Left ventricle myocardium inferior (tissue), 1 donor: Measurements from ENCODE around the gene PSD4. TPM values are rescaled to one million over a fixed set of nuclear protein-coding genes. Genes with fewer than 3 reads are reported as not detected.
A peak's percentile ranks its signal among the peaks of the same experiment; 100 is the strongest.

Source experiments
- DNase-seq: peaks from one replicate; pipeline ENCODE4 v3.0.0-alpha.2; 2020
- H3K27ac ChIP-seq: fragments of 200-600 bp; replicated peaks from 2 replicates; pipeline ENCODE4 v1.8.0; 2021
- H3K27me3 ChIP-seq: fragments of 200-600 bp; 2 replicates; pipeline ENCODE4 v1.8.0; 2021; ENCODE audit warnings: low read depth
- H3K36me3 ChIP-seq: fragments of 200-600 bp; 2 replicates; pipeline ENCODE4 v1.8.0; 2021
- H3K4me1 ChIP-seq: fragments of 200-600 bp; 2 replicates; pipeline ENCODE4 v1.8.0; 2021
- H3K4me3 ChIP-seq: fragments of 200-600 bp; 2 replicates; pipeline ENCODE4 v1.8.0; 2021; ENCODE audit warnings: mild to moderate bottlenecking, moderate library complexity
- H3K9me3 ChIP-seq: fragments of 200-600 bp; replicated peaks from 2 replicates; pipeline ENCODE4 v1.8.0; 2021
- CTCF ChIP-seq: fragments of 200-600 bp; IDR thresholded peaks from 2 replicates; pipeline ENCODE4 v1.8.0; 2021; ENCODE audit warnings: antibody characterized with exemption, mild to moderate bottlenecking, borderline replicate concordance
- intact Hi-C: fragments of 100-400 bp; cut with micrococcal nuclease; formaldehyde crosslinking; loops from one replicate; pipeline ENCODE4 v1.11.0; 2022
- total RNA-seq: library from RNA; stranded (reverse); fragmentation: NEBNext Ultra II Directional; extraction: Animal tissue kit (Norgen Biotek cat#: 25700); gene quantifications from one replicate; pipeline ENCODE4 v1.2.1, GENCODE V29; 2021
- donor health status: DM: no; HTN: yes; CAD: no; lungs with severe emphysema.

Gene PSD4
- total RNA-seq, 1 donor from 2014 or later, result 2.2 TPM

- Histone ChIP-seq H3K36me3 (no peaks in the 10 kb centered on the region), H3K27me3 (no peaks in the 10 kb centered on the region), H3K4me1 (no peaks in the 10 kb centered on the region), H3K27ac (no peak overlapping the region), H3K4me3 (no peak overlapping the region), H3K9me3 (no peaks in the 10 kb centered on the region)
- TF ChIP-seq CTCF, result peak; percentile 80
- DNase-seq, result no peak
- intact Hi-C loops, result loop anchor here (5.0 kb wide), 1 partner anchor 234 kb away; no protein-coding TSS in a partner anchor
Observed at GRCh38 chr2:113138428-113139322, 35.1 kb upstream of the PSD4 start.

GRCh38 chr2:113141451-113141850, 32.3 kb upstream of the PSD4 start:
- H3K27me3 ChIP-seq, result no peaks in the 10 kb centered on the region
- H3K9me3 ChIP-seq, result peaks cover 14% of the 10 kb centered on the region
- intact Hi-C loops, result no loop called here
- no peak overlapping the region for H3K27ac ChIP-seq
- no peak for DNase-seq
- TF ChIP-seq CTCF, result no peak
- no peaks in the 10 kb centered on the region for H3K36me3 ChIP-seq
- H3K4me1 ChIP-seq, result no peaks in the 10 kb centered on the region
- H3K4me3 ChIP-seq, result no peak overlapping the region

DNA sequence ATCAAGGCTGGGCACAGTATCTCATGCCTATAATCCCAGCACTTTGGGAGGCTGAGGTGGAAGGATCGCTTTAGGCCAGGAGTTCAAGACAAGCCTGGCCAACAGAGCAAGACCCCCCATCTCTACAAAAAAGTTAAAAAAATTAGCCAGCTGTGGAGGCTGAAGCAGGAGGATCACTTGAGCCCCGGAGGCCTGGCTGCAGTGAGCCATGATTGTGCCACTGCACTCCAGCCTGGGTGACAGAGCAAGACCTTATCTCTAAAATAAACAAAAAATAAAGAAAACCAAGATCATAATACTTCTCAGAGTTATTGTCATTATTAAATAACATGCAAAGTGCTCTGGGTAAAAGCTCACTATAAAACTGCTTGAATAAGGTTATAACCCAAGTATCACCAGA, 31.5 kb upstream of the PSD4 start:
- no peaks in the 10 kb centered on the region for H3K27me3 ChIP-seq

DNA sequence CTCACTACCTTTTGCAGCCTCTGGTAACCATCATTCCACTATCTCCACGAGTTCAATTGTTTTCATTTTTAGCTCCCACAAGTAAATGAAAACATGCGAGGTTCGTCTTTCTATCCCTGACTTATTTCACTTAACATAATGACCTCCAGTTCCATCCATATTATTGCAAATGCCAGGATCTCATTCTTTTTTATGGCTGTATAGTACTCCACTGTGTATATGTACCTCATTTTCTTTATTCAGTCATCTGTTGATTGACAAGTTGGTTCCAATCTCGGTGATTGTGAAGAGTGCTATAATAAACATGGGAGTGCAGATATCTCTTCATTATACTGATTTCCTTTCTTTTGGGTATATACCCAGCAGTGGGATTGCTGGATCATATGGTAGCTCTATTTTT, 29.5 kb upstream of the PSD4 start:
- no peak for TF ChIP-seq CTCF
- Histone ChIP-seq H3K27me3 (peaks cover 2% of the 10 kb centered on the region), H3K4me3 (no peak overlapping the region), H3K36me3 (no peaks in the 10 kb centered on the region), H3K9me3 (peaks cover 24% of the 10 kb centered on the region), H3K27ac (no peak overlapping the region), H3K4me1 (no peaks in the 10 kb centered on the region)
- no peak for DNase-seq
- intact Hi-C loops, result no loop called here

More for the DNA sequence above, 31.5 kb upstream of the PSD4 start:
- H3K36me3 ChIP-seq, result no peaks in the 10 kb centered on the region
- H3K4me3 ChIP-seq, result no peak overlapping the region
- intact Hi-C loops, result no loop called here
- no peaks in the 10 kb centered on the region for H3K4me1 ChIP-seq
- DNase-seq, result no peak
- no peak overlapping the region for H3K27ac ChIP-seq
- TF ChIP-seq CTCF, result no peak
- peaks cover 14% of the 10 kb centered on the region for H3K9me3 ChIP-seq

DNA sequence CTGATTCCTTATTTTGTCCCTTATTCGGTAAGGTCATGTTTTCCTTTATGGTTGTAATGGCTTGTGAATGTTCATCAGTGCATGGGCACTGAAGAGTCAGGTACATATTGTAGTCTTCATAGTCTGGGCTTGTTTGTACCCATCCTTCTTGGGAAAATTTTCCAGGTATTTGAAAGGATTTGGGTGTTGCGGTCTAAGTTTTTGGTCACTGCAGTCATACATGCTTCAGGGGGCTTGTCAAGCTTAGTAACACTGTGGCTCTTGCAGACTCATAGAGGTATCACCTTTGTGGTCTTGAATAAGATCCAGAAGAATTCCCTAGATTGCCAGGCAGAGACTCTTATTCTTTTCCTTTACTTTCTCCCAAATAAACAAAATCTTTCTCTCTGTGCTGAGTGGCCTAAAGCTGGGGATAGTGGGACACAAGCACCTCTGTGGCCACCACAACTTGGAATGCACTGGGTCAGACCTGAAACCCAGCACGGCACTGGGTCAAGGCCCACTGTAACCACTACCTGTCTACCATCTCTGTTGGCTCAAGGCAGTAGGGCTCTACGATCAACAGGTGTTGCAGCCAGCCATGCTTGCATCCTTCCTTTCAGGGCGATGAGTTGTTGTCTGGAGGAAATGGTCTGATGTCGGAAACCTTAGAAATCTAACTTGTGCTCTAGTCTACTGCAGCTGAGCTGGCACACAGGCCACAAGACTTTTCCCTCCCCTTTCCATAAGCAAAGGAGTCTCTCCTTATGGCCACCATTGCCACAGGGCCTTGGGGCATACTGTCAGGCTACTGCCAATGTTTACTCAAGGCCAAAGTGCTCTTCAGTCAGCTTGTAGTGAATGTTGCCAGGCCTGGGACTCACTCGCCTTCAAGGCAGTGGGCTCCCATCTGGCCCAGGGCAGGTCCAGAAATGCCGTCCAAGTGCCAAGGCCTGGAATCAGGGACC, 24.9 kb upstream of the PSD4 start:
- Histone ChIP-seq H3K36me3 (no peaks in the 10 kb centered on the region), H3K27ac (no peak overlapping the region), H3K9me3 (peaks cover 24% of the 10 kb centered on the region), H3K4me3 (no peak overlapping the region), H3K27me3 (peaks cover 5% of the 10 kb centered on the region), H3K4me1 (no peaks in the 10 kb centered on the region)
- no peak for DNase-seq
- no peak for TF ChIP-seq CTCF
- intact Hi-C loops, result no loop called here
